G401 (cell line): ENCODE data around the gene LRRC8D. TPM values are rescaled to one million over a fixed set of nuclear protein-coding genes. Genes with fewer than 3 reads are reported as not detected.

Source experiments
- DNase-seq: peaks from one replicate; pipeline ENCODE4 v3.0.0-alpha.2; 2015; ENCODE audit warnings: low spot score
- in situ Hi-C: cut with HindIII; loops from 2 replicates; pipeline ENCODE4 v1.10.0; 2016; ENCODE audit warnings: low sequenced_read_pairs, mixed read lengths
- total RNA-seq: library from RNA; depleted of rRNA; stranded (reverse); fragments of >200 nt; shearing (Covaris generic); gene quantifications from 2 replicates; pipeline ENCODE4 v1.2.3, GENCODE V29; 2014

The LRRC8D gene
- total RNA-seq, 1 experiment from 2014 or later: 57.1 TPM

DNA sequence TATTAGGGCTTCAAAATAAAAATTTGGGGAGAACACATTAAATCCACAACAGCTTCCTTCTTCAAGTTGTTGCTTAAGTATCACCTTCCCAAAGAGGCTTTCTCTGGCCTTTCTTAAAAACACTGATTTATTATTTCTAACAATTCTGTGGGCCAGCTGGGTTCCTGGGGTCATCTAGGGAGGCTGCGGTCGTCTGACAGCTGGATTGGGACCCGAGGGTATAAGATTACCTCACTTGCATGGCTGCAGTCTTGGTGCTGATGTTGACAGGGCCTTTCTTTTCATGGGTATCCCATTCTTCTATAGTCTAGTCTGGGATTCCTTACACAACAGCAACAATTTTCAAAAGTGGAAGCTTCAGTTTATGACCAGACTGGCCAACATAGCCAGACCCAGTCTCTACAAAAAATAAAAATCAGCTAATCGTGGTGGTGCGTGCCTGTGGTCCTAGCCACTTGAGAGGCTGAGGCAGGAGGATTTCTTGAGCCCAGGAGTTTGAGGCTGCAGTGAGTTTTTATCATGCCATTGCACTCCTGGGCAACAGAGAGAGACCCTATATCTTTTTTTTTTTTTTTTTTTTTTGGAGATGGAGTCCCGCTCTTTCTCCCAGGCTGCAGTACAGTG lies 128.0 kb downstream of the LRRC8D start:
- DNase-seq: no peak
- in situ Hi-C loops: no loop called here

DNA sequence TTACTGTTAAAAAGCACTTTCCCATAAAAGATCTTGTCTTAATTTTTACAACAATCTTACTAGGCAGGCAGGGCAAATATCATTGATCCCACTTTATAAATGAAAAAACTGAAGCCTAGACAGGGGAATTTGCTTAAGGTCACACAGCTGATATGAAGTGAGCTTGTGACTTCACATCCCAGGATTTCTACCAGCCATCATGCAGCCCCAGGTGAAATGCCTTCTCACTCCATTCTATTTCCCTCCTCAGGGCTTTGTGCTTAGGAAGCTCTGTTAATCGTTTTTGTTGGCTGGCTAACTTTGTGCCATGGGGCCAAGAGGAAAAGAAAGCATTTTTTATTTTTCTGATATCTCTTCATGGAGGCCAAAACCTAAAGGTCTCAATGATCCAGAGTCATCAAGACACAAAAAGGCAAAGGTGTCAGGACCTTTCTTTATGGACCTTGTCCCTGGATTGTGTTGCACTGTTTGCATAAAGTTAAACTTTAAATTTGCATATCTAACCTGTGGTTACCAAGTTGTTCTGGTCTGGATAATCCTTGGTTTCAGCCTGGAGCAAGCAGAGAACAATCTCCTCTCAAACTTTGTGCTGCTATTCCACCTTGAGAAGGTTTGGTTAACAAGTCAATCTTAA lies 129.3 kb downstream of the LRRC8D start:
- in situ Hi-C loops: no loop called here
- no peak for DNase-seq

- in situ Hi-C loops: no loop called here
Observed at GRCh38 chr1:89950703-89951102, 129.9 kb downstream of the LRRC8D start.

DNA sequence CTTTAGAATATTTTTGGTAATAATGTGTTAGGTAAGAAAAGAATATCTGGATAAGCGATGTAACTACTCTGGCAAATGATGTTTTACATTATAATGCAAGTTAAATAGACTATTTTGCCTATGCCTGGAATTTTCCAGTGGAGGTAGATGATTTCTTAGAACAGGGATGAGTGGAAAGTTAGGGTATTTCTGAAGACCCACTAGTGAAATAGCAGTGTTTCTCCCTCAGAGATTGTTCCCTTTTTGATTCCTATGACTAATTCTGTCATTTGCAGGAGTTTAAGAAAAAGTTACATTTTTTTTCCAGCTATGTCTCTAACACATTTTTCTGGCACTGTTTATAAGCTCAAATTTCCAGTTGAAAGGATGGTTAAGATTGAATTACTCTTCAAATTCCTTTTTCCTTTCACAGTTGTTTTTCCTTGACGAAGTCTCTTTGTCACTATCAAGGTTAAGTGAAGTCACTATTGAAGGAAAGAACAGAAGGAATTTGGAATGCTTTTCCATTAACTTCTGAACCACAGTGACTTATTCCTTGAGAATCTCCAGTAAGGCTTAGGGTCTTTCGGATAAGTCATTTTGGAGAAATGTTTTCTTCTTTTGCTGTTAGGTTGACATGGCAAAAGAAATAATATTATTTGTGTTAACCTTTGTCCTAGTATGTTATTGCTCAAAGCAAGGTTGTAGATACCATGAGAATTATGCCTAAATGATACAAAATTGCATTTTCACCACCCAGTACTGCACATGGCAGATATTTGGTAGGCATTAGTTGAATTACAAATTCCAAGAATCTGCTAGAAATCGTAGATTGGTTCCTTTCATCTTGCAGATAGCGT lies 131.2 kb downstream of the LRRC8D start:
- DNase-seq: no peak
- in situ Hi-C loops: no loop called here

More at GRCh38 chr1:89950703-89951102, 129.9 kb downstream of the LRRC8D start:
- DNase-seq: no peak

GRCh38 chr1:89952605-89953130 lies 131.8 kb downstream of the LRRC8D start:
- in situ Hi-C loops: no loop called here
- DNase-seq: no peak

DNA sequence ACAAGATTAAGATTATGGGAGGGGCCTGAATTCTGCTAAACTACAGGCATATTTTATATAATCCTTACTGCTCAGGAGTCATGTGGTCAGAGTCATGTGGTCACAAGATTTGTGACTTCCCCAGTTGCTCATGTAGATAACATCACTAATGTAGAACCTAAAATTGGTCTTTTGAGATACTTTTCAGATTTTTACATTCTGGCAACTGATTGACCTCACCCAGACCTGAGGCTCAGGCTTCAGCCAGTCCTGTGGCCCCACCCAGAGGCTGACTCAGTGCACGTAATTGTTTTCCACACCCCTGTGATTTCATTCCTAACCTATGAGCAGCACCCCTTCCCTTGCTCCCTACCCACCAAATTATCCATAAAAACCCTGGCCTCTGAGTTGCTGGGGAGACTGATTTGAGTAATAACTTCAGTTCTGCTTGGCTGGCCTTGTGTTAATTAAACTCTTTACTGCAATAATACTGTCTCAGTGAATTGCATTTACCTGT lies 132.3 kb downstream of the LRRC8D start:
- in situ Hi-C loops: no loop called here

GRCh38 chr1:89953929-89954328 lies 133.1 kb downstream of the LRRC8D start:
- no peak for DNase-seq
- in situ Hi-C loops: no loop called here

More for the DNA sequence above, 132.3 kb downstream of the LRRC8D start:
- peak; percentile 36 for DNase-seq

DNA sequence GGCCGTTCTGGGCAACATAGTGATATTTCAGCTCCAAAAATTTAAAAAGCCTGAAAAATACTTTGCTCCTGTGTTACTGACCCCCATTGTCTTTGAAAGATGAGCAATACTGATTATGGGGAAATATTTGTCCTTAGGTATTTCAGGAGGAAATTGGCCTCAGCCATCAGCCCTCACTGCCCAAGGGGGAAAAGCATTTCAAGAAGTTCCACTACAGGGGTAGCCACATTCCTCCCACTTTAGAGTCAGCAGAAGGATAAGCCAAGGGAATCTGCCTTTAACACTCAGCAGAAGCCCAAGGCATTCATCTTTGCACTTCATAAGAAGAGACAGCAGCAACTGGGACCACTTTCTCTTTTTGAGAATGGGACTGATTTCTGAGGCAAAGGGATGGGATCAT lies 133.6 kb downstream of the LRRC8D start:
- no peak for DNase-seq
- in situ Hi-C loops: no loop called here

GRCh38 chr1:89955311-89956205 lies 134.7 kb downstream of the LRRC8D start:
- no peak for DNase-seq
- in situ Hi-C loops: no loop called here

DNA sequence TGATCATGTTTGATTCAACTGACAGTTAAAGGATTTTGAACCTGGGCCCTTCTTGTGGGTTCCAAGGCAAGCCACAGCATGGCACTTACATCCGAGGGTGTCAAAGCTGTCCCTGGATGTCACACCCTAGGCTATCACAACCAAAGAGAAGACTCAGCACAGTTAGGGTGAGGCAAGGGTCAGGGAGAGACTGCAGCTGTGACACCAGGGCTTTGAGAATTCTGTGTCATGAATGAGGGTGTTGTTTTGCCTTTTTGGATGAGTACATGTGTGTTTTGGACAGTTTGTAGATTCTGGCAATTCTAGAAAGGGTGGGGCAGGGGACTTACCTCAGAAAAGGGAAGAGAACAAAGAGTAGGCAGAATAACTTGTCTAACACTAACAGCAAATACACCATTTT lies 136.3 kb downstream of the LRRC8D start:
- in situ Hi-C loops: no loop called here

DNA sequence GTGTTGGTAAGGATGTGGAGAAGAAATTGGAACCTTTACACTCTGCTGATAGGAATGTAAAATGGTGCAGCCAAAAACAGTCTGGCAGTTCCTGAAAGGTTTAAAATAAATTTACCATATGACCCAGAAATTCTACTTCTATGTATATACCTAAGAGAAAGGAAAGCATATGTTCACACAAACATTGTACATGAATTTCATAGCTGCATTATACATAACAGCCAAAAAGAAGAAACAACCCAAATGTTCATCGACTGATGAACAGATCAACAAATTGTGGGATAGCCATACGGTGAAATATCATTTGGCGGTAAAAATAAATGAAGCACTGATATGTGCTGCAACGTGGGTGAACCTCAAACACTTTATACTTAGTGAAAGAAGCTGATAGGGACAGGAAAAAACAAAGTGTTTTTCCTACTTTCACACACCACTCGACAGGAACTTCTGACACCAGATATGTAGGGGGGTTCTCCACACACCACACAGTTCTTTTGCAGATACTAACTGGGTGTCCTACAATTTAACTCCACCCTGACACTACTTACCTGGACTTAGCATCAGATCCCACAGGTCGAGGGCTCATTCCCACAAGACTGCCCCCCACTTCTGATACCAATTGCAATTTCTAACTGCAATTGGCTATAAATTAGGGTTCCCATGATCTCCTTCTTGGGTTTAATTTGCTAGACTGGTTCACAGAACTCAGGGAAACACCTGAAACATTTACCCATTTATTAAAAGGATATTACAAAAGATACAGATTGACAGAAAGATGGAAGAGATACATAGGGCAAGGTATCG lies 138.2 kb downstream of the LRRC8D start:
- no peak for DNase-seq

More for the DNA sequence above, 136.3 kb downstream of the LRRC8D start:
- DNase-seq: no peak

GRCh38 chr1:89959719-89960118 lies 138.9 kb downstream of the LRRC8D start:
- no peak for DNase-seq
- in situ Hi-C loops: no loop called here

More for the DNA sequence above, 138.2 kb downstream of the LRRC8D start:
- in situ Hi-C loops: no loop called here

- in situ Hi-C loops: no loop called here
- DNase-seq: no peak
Observed at GRCh38 chr1:89962024-89962741, 141.4 kb downstream of the LRRC8D start.

GRCh38 chr1:89962742-89963075 lies 141.9 kb downstream of the LRRC8D start:
- in situ Hi-C loops: no loop called here
- DNase-seq: no peak

DNA sequence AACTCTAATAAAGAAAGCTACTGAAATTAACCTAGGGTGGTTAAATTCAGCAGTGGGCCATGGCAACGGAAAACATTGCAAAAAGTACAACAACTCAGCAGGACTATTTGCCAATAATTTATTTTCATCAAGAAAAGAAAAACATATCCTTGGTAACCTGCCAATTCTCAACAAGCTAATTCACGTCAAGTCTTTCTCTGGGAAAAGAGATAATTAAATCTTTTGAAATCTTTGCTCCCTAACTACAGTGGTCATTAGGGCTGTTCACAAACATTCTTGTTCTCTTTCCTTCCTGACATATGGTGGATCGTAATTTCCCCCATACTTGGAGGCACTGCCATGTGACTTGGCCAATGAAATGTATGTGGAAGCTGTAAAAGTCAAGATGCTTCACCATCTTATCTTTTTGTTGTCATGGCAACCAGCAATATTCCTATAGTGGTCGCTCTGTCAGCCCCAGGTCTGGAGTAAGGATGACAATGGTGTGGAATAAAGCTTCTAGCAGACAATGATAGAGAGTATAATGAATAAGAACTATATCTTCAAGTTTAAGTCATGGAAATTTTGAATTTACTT lies 144.4 kb downstream of the LRRC8D start:
- in situ Hi-C loops: no loop called here
- no peak for DNase-seq

GRCh38 chr1:89966656-89967055 lies 145.8 kb downstream of the LRRC8D start:
- no peak for DNase-seq
- in situ Hi-C loops: no loop called here

- no peak for DNase-seq
- in situ Hi-C loops: no loop called here
Observed at GRCh38 chr1:89971600-89971999, 150.8 kb downstream of the LRRC8D start.
